CD8-positive, alpha-beta memory T cell (primary cell): ENCODE data around the gene TMEM119. TPM values are rescaled to one million over a fixed set of nuclear protein-coding genes. Genes with fewer than 3 reads are reported as not detected.

Source experiments
- CTCF ChIA-PET: fragments of 350-600 bp; sonication (Branson Sonifier 250); formaldehyde crosslinking; loops from one replicate; lab custom pipeline; 2021; ENCODE audit warnings: antibody characterized with exemption; lab: Charles Lee
- POLR2A ChIA-PET: fragments of 350-600 bp; sonication (Branson Sonifier 250); formaldehyde crosslinking; loops from one replicate; lab custom pipeline; 2021; ENCODE audit warnings: antibody characterized with exemption; lab: Charles Lee
- DNase-seq, 5 donors: peaks; one replicate each; pipeline versions ENCODE4 v3.0.0 to v3.0.0-alpha.2; 2020 to 2022; ENCODE audit warnings: mixed read lengths in 1 of 5
- H3K27ac ChIP-seq: one replicate; pipeline ENCODE4 v1.7.0; 2013; ENCODE audit warnings: low read depth, mild to moderate bottlenecking, low read length, moderate library complexity
- H3K27me3 ChIP-seq: 2 replicates; pipeline ENCODE4 v1.7.0; 2013; ENCODE audit warnings: low read length, mild to moderate bottlenecking; ENCODE audit not compliant: insufficient read depth, poor library complexity, severe bottlenecking
- H3K36me3 ChIP-seq: 2 replicates; pipeline ENCODE4 v1.7.0; 2013; ENCODE audit warnings: mild to moderate bottlenecking, low read length, moderate library complexity; ENCODE audit not compliant: insufficient read depth
- H3K4me1 ChIP-seq: 2 replicates; pipeline ENCODE4 v1.7.0; 2013; ENCODE audit warnings: mild to moderate bottlenecking, low read length, moderate library complexity; ENCODE audit not compliant: insufficient read depth
- H3K4me3 ChIP-seq: 2 replicates; pipeline ENCODE4 v1.7.0; 2013; ENCODE audit warnings: mild to moderate bottlenecking, low read length
- H3K9me3 ChIP-seq: 2 replicates; pipeline ENCODE4 v1.7.0; 2013; ENCODE audit warnings: mild to moderate bottlenecking, low read length
- H3K27ac Mint-ChIP-seq, 8 donors: one replicate each; pipeline ENCODE4 v1.8.0; 2020 to 2021; ENCODE audit warnings: mixed read lengths in 8 of 8, mild to moderate bottlenecking in 6 of 8, inconsistent platforms in 3 of 8, moderate library complexity in 3 of 8
- H3K27me3 Mint-ChIP-seq, 2 donors: one replicate each; pipeline ENCODE4 v1.8.0; 2020 to 2021; ENCODE audit warnings: mixed read lengths in 2 of 2, mild to moderate bottlenecking in 1 of 2, moderate library complexity in 1 of 2
- H3K36me3 Mint-ChIP-seq, 3 donors: one replicate each; pipeline ENCODE4 v1.8.0; 2020 to 2021; ENCODE audit warnings: mixed read lengths in 3 of 3, inconsistent platforms in 1 of 3, mild to moderate bottlenecking in 1 of 3
- H3K4me1 Mint-ChIP-seq, 3 donors: one replicate each; pipeline ENCODE4 v1.8.0; 2020 to 2021; ENCODE audit warnings: mixed read lengths in 3 of 3, inconsistent platforms in 1 of 3, mild to moderate bottlenecking in 1 of 3
- H3K4me3 Mint-ChIP-seq, 7 donors: one replicate each; pipeline ENCODE4 v1.8.0; 2020 to 2021; ENCODE audit warnings: mixed read lengths in 7 of 7, mild to moderate bottlenecking in 6 of 7, moderate library complexity in 4 of 7, inconsistent platforms in 2 of 7
- H3K9me3 Mint-ChIP-seq, 5 donors: one replicate each; pipeline ENCODE4 v1.8.0; 2020 to 2022; ENCODE audit warnings: mixed read lengths in 5 of 5, mild to moderate bottlenecking in 3 of 5, moderate library complexity in 2 of 5, inconsistent platforms in 1 of 5
- polyA plus RNA-seq: library from polyadenylated mRNA; unstranded; fragments of 300-500 nt; fragmentation: Illumina TruSeq; gene quantifications from one replicate; pipeline ENCODE4 v1.2.3, GENCODE V29; 2021
- total RNA-seq, 2 experiments: library from RNA; stranded (reverse); gene quantifications; one replicate each; pipeline ENCODE4 v1.2.3, GENCODE V29; 2021

The TMEM119 gene
- total and polyA plus RNA-seq, 3 experiments from 2014 or later: 0.66 TPM; not detected in 2

DNA sequence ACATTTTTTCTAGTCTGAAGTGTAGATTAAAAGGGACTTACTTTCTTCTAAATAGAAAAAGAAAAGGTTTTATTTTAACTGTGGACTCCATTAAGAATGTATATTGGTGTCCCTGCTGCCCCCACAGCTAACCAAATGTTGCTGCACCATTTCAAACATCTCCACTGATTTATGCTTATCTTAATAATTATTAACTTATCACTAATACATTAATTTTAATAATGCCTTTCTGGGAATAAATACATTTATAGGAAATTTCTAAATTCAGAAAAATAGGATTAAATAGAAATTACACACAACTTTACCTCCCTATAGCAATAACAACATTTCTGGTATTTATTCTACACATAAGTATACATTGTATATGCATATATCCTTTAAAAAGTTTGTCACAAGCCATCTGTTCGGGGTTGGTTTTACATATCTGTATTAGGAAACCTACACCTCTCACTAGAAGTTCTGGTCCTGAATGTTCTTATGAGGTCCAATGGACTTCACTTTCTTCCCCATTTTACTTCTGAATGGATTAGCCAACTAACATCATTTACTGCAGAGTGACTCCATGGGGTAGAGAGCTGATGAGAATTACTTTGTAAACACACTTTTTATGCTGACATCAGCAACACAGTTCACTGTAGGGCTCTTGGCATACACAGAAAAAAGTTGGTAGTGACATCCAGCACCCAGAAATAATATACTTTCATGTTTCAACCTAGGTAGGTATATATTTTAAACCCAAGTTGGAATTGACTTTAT is 45.2 kb upstream of the TMEM119 start:
- Mint-ChIP-seq H3K4me1 (peaks cover 17 to 33% (median 29%) of the 10 kb centered on the region in 3 donors), H3K4me3 (no peak overlapping the region), H3K27me3 (no peaks in the 10 kb centered on the region), H3K9me3 (no peaks in the 10 kb centered on the region), H3K27ac (no peak overlapping the region), H3K36me3 (peaks cover 0 to 3% (median 0%) of the 10 kb centered on the region in 3 donors)
- Histone ChIP-seq H3K27me3 (no peaks in the 10 kb centered on the region), H3K36me3 (no peaks in the 10 kb centered on the region), H3K9me3 (no peaks in the 10 kb centered on the region), H3K27ac (no peak overlapping the region), H3K4me3 (no peak overlapping the region), H3K4me1 (peaks cover 20% of the 10 kb centered on the region)
- ChIA-PET CTCF (interaction anchor here (1.0 kb wide), 1 partner anchor 25 kb away, joined by 3 read pairs; no protein-coding TSS in a partner anchor), POLR2A (no interaction called here)
- no peak for DNase-seq

GRCh38 chr12:108642269-108642870 is 44.5 kb upstream of the TMEM119 start:
- Histone ChIP-seq H3K9me3 (no peaks in the 10 kb centered on the region), H3K27ac (no peak overlapping the region), H3K36me3 (no peaks in the 10 kb centered on the region), H3K4me1 (peaks cover 22% of the 10 kb centered on the region), H3K27me3 (no peaks in the 10 kb centered on the region), H3K4me3 (no peak overlapping the region)
- ChIA-PET CTCF (interaction anchor here (1.5 to 16.8 kb wide), 2 partner anchors 23 to 25 kb away, joined by 5 to 330 read pairs; no protein-coding TSS in a partner anchor), POLR2A (no interaction called here)
- Mint-ChIP-seq H3K4me1 (peaks cover 17 to 32% (median 31%) of the 10 kb centered on the region in 3 donors), H3K4me3 (no peak overlapping the region), H3K9me3 (no peaks in the 10 kb centered on the region), H3K27me3 (no peaks in the 10 kb centered on the region), H3K27ac (peak overlapping the region in 2 of 8 donors; percentile 44 to 47), H3K36me3 (no peaks in the 10 kb centered on the region)
- no peak for DNase-seq

DNA sequence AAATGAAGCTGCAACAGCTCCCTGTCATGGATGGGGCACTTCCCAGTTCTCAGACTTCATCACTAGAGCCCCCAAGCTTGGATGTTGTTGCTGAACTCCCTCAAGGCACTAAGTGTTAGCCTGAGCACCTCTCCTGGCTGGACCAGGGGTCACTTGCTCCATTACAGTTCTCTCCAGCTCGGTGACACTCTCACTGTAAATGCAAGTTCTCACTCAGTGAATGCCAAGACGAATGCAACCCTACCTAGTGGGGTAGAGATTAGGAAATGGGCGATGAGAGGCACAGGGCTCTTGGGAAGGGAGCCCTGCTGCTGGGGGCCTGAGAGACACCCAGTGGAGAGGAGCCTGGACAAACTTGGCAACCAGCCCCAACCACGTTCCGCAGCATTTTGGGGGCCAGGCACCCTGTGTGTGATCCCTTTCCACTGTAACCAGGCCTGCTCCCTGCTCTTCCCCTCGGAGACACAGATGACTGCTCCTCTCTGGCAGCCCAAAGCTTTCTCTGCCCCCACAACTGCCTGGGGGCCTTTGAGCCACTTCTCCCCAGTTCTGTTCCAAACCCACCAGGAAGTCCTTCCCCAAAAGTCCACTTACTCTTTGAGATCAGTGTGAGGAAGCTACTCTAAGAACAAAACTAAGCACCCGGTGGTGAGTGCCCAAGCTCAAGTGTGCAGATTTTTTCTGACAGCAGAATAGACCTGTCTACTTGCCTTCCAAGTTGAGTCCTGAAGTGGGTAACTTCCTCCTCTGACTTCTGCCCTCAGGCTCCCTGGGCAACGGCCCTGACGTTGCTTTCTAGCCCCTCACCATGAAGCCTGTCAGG is 43.8 kb upstream of the TMEM119 start:
- peak overlapping the region in 5 of 8 donors; percentile 23 to 53 (median 44) for H3K27ac Mint-ChIP-seq
- peak overlapping the region; percentile 1 for H3K27ac ChIP-seq

DNA sequence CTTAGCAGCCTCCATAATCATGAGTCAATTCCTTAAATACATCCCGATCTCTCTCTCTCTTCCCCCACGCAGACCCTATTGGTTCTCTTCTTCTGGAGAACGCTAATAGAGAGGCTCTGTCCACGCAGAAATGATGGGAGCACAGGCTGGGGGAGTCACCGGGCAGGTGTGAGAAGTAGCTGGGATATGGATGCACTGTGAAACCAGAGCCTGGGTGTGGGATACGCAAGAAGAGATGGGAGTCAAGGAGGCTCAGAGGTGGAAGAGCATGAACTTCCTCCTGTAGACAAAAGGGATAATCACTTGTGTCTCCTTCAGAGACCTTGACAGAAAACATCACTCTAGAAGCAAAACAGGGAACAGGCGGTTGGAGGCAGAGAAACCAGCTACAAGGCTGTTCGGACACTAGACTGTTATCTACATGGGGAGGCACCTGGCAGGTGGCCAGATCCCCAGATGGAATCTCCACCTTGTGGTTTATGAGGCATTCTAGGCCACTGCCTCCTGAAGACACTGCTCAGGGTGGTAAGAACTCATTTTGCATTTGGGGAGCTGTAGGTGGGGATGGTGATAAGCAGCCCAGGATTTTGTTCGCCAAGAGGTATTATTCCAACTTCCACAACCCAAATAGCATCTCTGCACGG is 43.0 kb upstream of the TMEM119 start:
- H3K27ac ChIP-seq: no peak overlapping the region
- peak overlapping the region in 4 of 8 donors; percentile 12 to 63 (median 24) for H3K27ac Mint-ChIP-seq
- H3K36me3 Mint-ChIP-seq: no peaks in the 10 kb centered on the region
- no peaks in the 10 kb centered on the region for H3K9me3 Mint-ChIP-seq
- no peaks in the 10 kb centered on the region for H3K27me3 ChIP-seq
- H3K9me3 ChIP-seq: no peaks in the 10 kb centered on the region
- no peak for DNase-seq
- POLR2A ChIA-PET: no interaction called here
- no peaks in the 10 kb centered on the region for H3K36me3 ChIP-seq
- H3K4me1 Mint-ChIP-seq: peaks cover 15 to 33% (median 32%) of the 10 kb centered on the region in 3 donors
- CTCF ChIA-PET: interaction anchor here (0.8 to 16.8 kb wide), 4 partner anchors 10 to 163 kb away, joined by 3 to 330 read pairs (median 4); no protein-coding TSS in a partner anchor
- peaks cover 25% of the 10 kb centered on the region for H3K4me1 ChIP-seq
- no peak overlapping the region for H3K4me3 Mint-ChIP-seq
- no peaks in the 10 kb centered on the region for H3K27me3 Mint-ChIP-seq
- H3K4me3 ChIP-seq: no peak overlapping the region

More for the DNA sequence above, 43.8 kb upstream of the TMEM119 start:
- Histone ChIP-seq H3K27me3 (no peaks in the 10 kb centered on the region), H3K4me3 (no peak overlapping the region), H3K36me3 (no peaks in the 10 kb centered on the region), H3K9me3 (no peaks in the 10 kb centered on the region), H3K4me1 (peaks cover 27% of the 10 kb centered on the region)
- DNase-seq: no peak
- no peaks in the 10 kb centered on the region for H3K27me3 Mint-ChIP-seq
- H3K4me3 Mint-ChIP-seq: no peak overlapping the region
- H3K9me3 Mint-ChIP-seq: no peaks in the 10 kb centered on the region
- POLR2A ChIA-PET: no interaction called here
- peaks cover 16 to 34% (median 33%) of the 10 kb centered on the region in 3 donors for H3K4me1 Mint-ChIP-seq
- H3K36me3 Mint-ChIP-seq: no peaks in the 10 kb centered on the region
- CTCF ChIA-PET: interaction anchor here (0.8 to 16.8 kb wide), 3 partner anchors 11 to 24 kb away, joined by 3 to 330 read pairs (median 5); no protein-coding TSS in a partner anchor

DNA sequence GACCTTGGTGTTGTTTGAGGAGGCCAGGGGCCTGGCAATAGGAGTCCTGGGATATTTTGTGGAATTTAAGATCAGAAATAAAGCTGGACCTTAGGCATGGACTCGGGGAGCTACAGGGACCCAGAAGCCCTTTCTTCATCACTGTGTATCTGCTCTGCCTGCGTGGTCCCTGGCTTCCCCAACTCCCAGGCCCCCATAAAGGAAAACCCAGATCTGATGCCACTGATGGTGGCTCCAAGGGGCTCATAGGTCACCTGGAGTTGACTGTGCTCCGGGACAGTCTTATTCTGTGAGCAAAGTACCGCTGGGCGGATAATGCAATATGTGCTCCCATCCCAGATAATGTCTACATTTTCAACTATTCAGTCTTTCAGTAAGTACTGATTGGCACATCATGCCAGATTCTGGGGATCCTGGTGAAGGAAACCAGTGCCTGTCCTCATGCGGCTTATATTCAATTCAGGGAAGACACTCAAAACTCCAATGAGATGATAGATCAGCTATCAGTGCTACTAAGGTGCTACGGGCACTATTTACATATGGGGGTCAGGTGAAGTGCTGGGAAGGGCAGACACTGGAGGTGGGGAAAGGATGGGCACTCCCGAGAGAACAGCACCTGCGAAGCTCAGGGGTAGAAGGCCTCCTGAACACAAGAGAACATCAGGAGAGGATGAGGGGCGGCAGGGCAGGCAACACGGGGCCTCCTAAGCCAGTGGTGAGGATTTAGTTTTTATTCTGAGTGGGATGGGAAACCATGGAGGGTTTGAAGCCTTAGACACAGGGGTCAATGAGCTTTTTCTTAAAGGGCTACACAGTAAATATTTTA is 41.3 kb upstream of the TMEM119 start:
- ChIA-PET CTCF (interaction anchor here (1.7 to 16.8 kb wide), 3 partner anchors 22 to 164 kb away, joined by 4 to 330 read pairs (median 19); no protein-coding TSS in a partner anchor), POLR2A (no interaction called here)
- Histone ChIP-seq H3K36me3 (no peaks in the 10 kb centered on the region), H3K4me1 (peaks cover 35% of the 10 kb centered on the region), H3K27me3 (no peaks in the 10 kb centered on the region), H3K9me3 (no peaks in the 10 kb centered on the region), H3K4me3 (no peak overlapping the region), H3K27ac (no peak overlapping the region)
- H3K27ac Mint-ChIP-seq: peak overlapping the region in 2 of 8 donors; percentile 32 to 85
- H3K27me3 Mint-ChIP-seq: no peaks in the 10 kb centered on the region
- no peaks in the 10 kb centered on the region for H3K9me3 Mint-ChIP-seq
- peak overlapping the region in 1 of 7 donors; percentile 3 for H3K4me3 Mint-ChIP-seq
- no peak for DNase-seq
- peaks cover 23 to 41% (median 40%) of the 10 kb centered on the region in 3 donors for H3K4me1 Mint-ChIP-seq
- no peaks in the 10 kb centered on the region for H3K36me3 Mint-ChIP-seq

GRCh38 chr12:108638141-108638827 is 40.4 kb upstream of the TMEM119 start:
- Mint-ChIP-seq H3K27me3 (no peaks in the 10 kb centered on the region), H3K36me3 (peaks cover 0 to 7% (median 0%) of the 10 kb centered on the region in 3 donors), H3K4me3 (no peak overlapping the region), H3K4me1 (peaks cover 27 to 48% (median 46%) of the 10 kb centered on the region in 3 donors), H3K27ac (peak overlapping the region in 1 of 8 donors; percentile 78), H3K9me3 (no peaks in the 10 kb centered on the region)
- no peaks in the 10 kb centered on the region for H3K36me3 ChIP-seq
- no peaks in the 10 kb centered on the region for H3K9me3 ChIP-seq
- H3K27ac ChIP-seq: no peak overlapping the region
- H3K4me1 ChIP-seq: peaks cover 39% of the 10 kb centered on the region
- CTCF ChIA-PET: interaction anchor here (0.9 to 16.8 kb wide), 3 partner anchors 9 to 26 kb away, joined by 3 to 330 read pairs (median 19); no protein-coding TSS in a partner anchor
- no peak for DNase-seq
- H3K4me3 ChIP-seq: no peak overlapping the region
- H3K27me3 ChIP-seq: no peaks in the 10 kb centered on the region
- POLR2A ChIA-PET: no interaction called here
